Measurements from ENCODE around the gene FLT1. TPM values are rescaled to one million over a fixed set of nuclear protein-coding genes. Genes with fewer than 3 reads are reported as not detected.

The FLT1 gene
- total RNA-seq, 4 donors from 2014 or later: 12.5 to 46.2 (median 31.3) TPM

DNA sequence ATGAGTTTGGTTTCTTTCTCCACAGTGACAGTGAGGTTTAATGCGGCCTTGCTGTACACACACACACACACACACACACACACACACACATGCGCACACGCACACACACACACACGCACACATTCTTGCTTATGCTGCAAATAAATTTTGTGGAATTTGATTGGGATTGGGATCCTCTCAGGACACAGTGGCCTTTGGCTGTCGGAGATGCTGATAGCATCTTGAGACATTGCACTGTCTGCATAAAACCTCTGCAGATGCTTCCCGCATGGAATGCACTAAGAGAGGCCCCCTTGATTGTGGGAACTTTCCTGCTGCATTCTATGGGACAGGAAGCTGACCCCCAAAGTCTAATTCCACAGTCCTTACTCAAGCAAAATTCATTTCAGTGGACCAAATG is 145.6 kb downstream of the FLT1 start:
- intact Hi-C loops (cut with DNase I): no loop called here

DNA sequence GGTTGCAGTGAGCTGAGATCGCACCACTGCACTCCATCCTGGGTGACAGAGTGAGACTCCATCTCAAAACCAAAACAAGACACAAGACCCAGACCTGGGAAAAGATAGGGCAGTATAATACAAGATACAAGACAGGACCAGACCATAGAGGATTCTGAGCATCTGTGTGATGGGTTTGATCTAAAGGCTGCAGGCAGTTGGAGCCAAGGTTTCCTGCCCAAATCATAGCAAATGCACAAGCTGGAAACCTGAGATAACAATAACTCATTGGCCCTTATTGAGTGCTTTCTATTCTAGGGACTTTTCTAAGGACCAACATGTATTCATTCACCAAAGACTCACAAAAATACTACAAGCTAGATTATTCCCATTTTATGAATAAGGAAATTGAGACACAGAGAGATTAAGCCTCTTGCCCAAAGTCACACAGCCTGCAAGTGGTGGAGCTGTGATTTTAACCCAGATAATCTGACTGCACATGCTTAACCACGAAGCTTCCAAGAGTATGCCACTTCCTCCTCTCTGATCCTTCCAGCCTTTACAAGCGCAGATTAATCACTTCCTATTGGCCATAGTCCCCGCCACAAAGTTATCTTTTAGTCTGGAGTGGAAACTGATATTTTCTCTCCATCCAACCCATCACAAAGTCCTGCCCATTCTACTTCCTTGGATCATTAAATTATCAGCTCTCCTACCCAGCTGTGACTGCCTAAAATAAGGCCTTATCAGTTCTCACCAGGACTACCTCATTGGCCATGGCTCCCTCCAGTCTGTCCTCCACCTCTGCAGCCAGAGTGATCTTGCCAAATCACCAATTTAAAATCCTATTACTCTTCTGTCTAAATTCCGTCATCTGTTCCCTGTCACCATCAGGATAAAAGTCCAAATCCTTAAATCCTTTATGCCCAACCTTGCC is 147.2 kb downstream of the FLT1 start:
- Histone ChIP-seq H3K4me3 (no peak overlapping the region), H3K27me3 (peaks cover 0 to 7% (median 0%) of the 10 kb centered on the region in 4 donors), H3K4me1 (no peaks in the 10 kb centered on the region), H3K36me3 (peaks cover 0 to 35% (median 0%) of the 10 kb centered on the region in 4 donors), H3K9me3 (no peaks in the 10 kb centered on the region), H3K27ac (replicated peaks in 1 of 4) (no peak overlapping the region)
- intact Hi-C loops (cut with DNase I): no loop called here
- DNase-seq (ENCODE audit: extremely low spot score): no peak
- 66% methylated on average over 5 of the region's 5 CpGs for WGBS
- TF ChIP-seq POLR2AphosphoS5 (IDR thresholded peaks at IDR 0.05) (no peak), EP300 (IDR thresholded peaks at IDR 0.05) (no peak), POLR2A (IDR thresholded peaks at IDR 0.05; ENCODE audit: low read depth) (no peak), CTCF (IDR thresholded peaks at IDR 0.05) (no peak)

More for the DNA sequence above, 145.6 kb downstream of the FLT1 start:
- Histone ChIP-seq H3K27me3 (peaks cover 0 to under 1% (median 0%) of the 10 kb centered on the region in 4 donors), H3K36me3 (peaks cover 0 to 24% (median 0%) of the 10 kb centered on the region in 4 donors), H3K4me3 (no peak overlapping the region), H3K27ac (replicated peaks in 1 of 4) (no peak overlapping the region), H3K9me3 (no peaks in the 10 kb centered on the region), H3K4me1 (no peaks in the 10 kb centered on the region)
- TF ChIP-seq POLR2AphosphoS5 (IDR thresholded peaks at IDR 0.05) (no peak), CTCF (IDR thresholded peaks at IDR 0.05) (no peak), POLR2A (IDR thresholded peaks at IDR 0.05; ENCODE audit: low read depth) (no peak), EP300 (IDR thresholded peaks at IDR 0.05) (no peak)
- DNase-seq (ENCODE audit: extremely low spot score): no peak
- 93% methylated on average over 6 of the region's 6 CpGs for WGBS

DNA sequence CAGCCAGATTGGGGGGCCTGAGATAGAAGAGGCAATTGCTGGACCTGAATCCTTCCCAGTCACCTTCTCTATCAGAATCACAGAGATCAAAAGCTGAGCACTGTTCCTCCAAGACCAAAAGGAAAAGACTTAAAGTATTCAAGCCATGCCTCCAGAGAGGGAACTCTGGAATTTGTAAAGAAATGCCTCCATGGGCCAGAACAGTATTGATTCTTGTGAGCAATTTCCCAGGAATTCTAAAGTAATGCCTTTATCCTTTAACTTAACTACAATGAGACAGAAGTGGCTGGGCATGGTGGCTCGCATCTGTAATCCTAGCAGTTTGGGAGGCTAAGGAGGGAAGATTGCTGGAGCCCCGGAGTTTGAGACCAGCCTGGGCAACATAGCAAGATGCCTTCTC is 148.8 kb downstream of the FLT1 start:
- Histone ChIP-seq H3K36me3 (peaks cover 0 to 35% (median 0%) of the 10 kb centered on the region in 4 donors), H3K27me3 (peaks cover 0 to 7% (median 0%) of the 10 kb centered on the region in 4 donors), H3K4me1 (no peaks in the 10 kb centered on the region), H3K27ac (replicated peaks in 1 of 4) (no peak overlapping the region), H3K9me3 (no peaks in the 10 kb centered on the region), H3K4me3 (no peak overlapping the region)
- no peak for TF ChIP-seq POLR2A (IDR thresholded peaks at IDR 0.05; ENCODE audit: low read depth)
- no peak for TF ChIP-seq CTCF (IDR thresholded peaks at IDR 0.05)
- TF ChIP-seq EP300 (IDR thresholded peaks at IDR 0.05): no peak
- intact Hi-C loops (cut with DNase I): no loop called here
- 91% methylated on average over 2 of the region's 2 CpGs for WGBS
- no peak for DNase-seq (ENCODE audit: extremely low spot score)

DNA sequence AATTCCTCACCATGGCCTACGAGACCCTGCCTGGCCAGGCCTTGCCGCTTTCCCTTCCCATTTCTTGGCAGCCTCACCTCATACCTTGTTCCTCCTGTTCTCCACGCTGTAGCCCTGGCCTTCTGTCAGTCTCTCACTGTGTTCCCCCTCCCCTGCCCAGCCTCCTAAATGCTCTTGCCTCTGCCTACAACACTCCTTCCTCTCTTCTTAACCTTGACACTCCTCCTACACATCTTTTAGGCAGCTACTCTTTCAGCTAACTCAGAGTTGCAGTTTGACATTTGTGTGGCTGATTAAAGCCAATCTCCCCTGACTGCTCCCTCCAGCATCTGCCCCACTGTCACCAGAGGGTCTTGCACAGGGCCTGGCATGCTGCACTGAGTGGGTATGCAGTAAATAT is 150.8 kb downstream of the FLT1 start:
- 82% methylated on average over 3 of the region's 3 CpGs for WGBS
- Histone ChIP-seq H3K4me1 (peaks cover 0 to 4% (median 0%) of the 10 kb centered on the region in 4 donors), H3K9me3 (no peaks in the 10 kb centered on the region), H3K27ac (replicated peaks in 1 of 4) (no peak overlapping the region), H3K4me3 (no peak overlapping the region), H3K27me3 (peaks cover 0 to 7% (median 0%) of the 10 kb centered on the region in 4 donors), H3K36me3 (peaks cover 0 to 38% (median 0%) of the 10 kb centered on the region in 4 donors)
- DNase-seq (ENCODE audit: extremely low spot score): no peak
- intact Hi-C loops (cut with DNase I): no loop called here
- no peak for TF ChIP-seq CTCF (IDR thresholded peaks at IDR 0.05)
- TF ChIP-seq POLR2A (IDR thresholded peaks at IDR 0.05; ENCODE audit: low read depth): no peak
- TF ChIP-seq POLR2AphosphoS5 (IDR thresholded peaks at IDR 0.05): no peak
- TF ChIP-seq EP300 (IDR thresholded peaks at IDR 0.05): no peak

Data from esophagus muscularis mucosa (tissue), 4 donors.